Parietal lobe (tissue), 2 donors: Measurements from ENCODE around the gene PLA2G4B. TPM values are rescaled to one million over a fixed set of nuclear protein-coding genes. Genes with fewer than 3 reads are reported as not detected.

Experiments
- small RNA-seq: library from RNA; depleted of rRNA; stranded (forward); fragments of <200 nt; gene quantifications from one replicate; pipeline ENCODE3, GENCODE V24; 2014; ENCODE audit warnings: low replicate concordance
- total RNA-seq: library from RNA; depleted of rRNA; stranded (reverse); fragments of >200 nt; gene quantifications from one replicate; pipeline ENCODE4 v1.2.3, GENCODE V29; 2014

The PLA2G4B gene, protein sequence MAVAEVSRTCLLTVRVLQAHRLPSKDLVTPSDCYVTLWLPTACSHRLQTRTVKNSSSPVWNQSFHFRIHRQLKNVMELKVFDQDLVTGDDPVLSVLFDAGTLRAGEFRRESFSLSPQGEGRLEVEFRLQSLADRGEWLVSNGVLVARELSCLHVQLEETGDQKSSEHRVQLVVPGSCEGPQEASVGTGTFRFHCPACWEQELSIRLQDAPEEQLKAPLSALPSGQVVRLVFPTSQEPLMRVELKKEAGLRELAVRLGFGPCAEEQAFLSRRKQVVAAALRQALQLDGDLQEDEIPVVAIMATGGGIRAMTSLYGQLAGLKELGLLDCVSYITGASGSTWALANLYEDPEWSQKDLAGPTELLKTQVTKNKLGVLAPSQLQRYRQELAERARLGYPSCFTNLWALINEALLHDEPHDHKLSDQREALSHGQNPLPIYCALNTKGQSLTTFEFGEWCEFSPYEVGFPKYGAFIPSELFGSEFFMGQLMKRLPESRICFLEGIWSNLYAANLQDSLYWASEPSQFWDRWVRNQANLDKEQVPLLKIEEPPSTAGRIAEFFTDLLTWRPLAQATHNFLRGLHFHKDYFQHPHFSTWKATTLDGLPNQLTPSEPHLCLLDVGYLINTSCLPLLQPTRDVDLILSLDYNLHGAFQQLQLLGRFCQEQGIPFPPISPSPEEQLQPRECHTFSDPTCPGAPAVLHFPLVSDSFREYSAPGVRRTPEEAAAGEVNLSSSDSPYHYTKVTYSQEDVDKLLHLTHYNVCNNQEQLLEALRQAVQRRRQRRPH
- total RNA-seq = 14.4 TPM

DNA sequence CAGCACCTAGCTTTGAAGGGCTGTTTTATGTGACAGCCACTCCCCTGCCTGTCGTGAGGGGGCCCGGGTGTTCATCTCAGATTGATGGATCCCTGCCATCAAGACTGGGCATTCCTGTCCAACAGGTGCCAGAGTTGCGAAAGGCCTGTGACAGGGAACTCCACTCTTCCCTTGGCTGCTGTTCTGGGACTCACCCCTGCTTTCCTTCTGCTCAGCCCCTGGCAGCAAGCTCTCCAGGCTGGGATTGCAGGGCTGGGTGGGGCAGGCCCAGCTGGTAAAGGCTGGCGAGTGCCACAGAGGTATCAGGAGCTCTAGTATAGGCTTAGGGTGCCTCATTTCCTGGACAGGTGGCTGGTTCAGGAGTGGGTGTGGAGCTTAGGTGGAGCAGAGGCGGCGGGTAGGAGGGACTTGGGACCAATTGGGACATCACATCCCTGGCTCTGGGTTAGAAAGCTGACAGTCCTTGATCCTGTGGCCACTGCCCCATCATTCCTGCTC, at the start of gene PLA2G4B:
Gene PLA2G4B (plus strand): TSS at position 448 of the 498 bp plus-strand sequence. CDS start 67 bp downstream, outside the sequence.

DNA sequence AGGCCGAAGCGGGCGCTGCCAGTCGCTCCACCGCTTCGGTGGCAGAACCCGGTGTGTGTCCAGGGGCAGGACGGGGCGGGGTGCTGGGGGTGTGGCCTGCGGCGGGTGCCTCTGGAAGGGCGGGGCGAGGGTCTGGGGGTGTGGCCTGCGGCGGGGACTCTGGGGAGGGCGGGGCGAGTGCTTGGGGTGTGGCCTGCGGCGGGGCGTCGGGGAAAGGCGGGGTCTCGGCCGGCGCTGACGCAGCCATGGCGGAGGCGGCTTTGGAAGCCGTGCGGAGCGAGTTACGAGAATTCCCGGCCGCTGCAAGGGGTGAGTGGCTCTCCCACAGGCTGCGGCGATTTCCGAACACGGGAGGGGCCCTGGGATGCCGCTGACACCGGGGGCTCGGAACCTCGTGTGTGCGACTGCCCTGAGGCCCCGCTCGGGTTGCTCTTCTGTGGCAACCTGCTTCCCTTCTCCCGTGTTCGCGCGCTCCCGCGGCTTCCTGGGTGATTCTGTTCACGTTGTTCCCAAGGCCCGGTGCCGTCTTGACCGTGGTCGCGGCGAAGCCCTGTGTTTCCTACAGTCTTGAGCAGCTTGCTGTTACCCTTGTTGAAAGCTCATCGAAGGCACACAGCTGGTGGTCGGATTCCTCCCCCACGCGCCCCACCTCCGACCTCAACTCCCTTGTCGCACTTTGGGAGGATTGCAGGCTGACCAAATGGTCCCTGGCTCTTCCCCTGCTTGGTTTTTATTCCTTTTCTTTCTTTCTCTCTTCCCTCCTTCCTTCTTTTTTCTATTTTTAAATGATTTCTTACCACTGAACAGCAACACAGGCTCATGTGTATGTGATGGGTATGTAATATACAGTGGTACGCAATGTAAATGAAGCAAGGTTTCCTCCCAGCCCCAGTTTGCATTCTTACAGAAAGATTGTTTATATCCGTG, 10.5 kb upstream of the PLA2G4B start, which contains the start of gene JMJD7:
Gene JMJD7 (plus strand): TSS at position 213 of the 927 bp plus-strand sequence. CDS start 33 bp downstream, at position 246.

GRCh38 chr15:41893422-41894250, 55.0 kb downstream of the PLA2G4B start, which contains the start of gene SPTBN5:
SPTBN5 (minus strand) TSS chr15:41894053; CDS start chr15:41893497, 556 bp downstream.

Small RNA genes lying within 50 kb of the gene (small RNA-seq; reads per million reads assigned to genes)
- gene JMJD7-PLA2G4B = not detected
- not detected for gene MIR4310
- gene RNA5SP393 = not detected

Other genes with a start within 250 kb of the PLA2G4B start
- 111 TPM for gene MGA, start 178.4 kb upstream of the PLA2G4B start, total RNA-seq
- 102 TPM for gene MAPKBP1, start 64.4 kb upstream of the PLA2G4B start, total RNA-seq
- gene JMJD7, start 10.8 kb upstream of the PLA2G4B start, total RNA-seq = 0.63 TPM
- 0.63 TPM for gene SPTBN5, start 55.2 kb downstream of the PLA2G4B start, total RNA-seq
- gene EHD4, start 133.7 kb downstream of the PLA2G4B start, total RNA-seq = 1.9 TPM
- not detected for gene PLA2G4E, start 182.2 kb downstream of the PLA2G4B start, total RNA-seq